ENCODE measurements around the gene ABR.
A peak's percentile ranks its signal among the peaks of the same experiment; 100 is the strongest.
"Not testable (repeated sequence)": the region's sequence is repeated elsewhere in the genome, so short reads cannot be mapped to it uniquely, and the experiment has no call there.

The ABR gene

GRCh38 chr17:1090465-1091189 is 89.2 kb downstream of the ABR start:
- DNase-seq: no peak

GRCh38 chr17:1089915-1090314 is 89.9 kb downstream of the ABR start:
- DNase-seq: no peak

- peak; percentile 48 for DNase-seq
Measured at GRCh38 chr17:1087381-1088241, 92.2 kb downstream of the ABR start.

GRCh38 chr17:1083451-1084187 is 96.2 kb downstream of the ABR start:
- DNase-seq: no peak

- DNase-seq: no peak
Measured at GRCh38 chr17:1082579-1082978, 97.2 kb downstream of the ABR start.

- DNase-seq: no peak
Measured at GRCh38 chr17:1078831-1079561, 100.8 kb downstream of the ABR start.

GRCh38 chr17:1077986-1078711 is 101.6 kb downstream of the ABR start:
- no peak for DNase-seq

- DNase-seq: no peak
Measured at GRCh38 chr17:1077581-1077985, 102.2 kb downstream of the ABR start.

- DNase-seq: no peak
Measured at GRCh38 chr17:1076982-1077302, 102.8 kb downstream of the ABR start.

- DNase-seq: no peak
Measured at GRCh38 chr17:1076299-1076981, 103.3 kb downstream of the ABR start.

GRCh38 chr17:1074886-1075605 is 104.7 kb downstream of the ABR start:
- no peak for DNase-seq

GRCh38 chr17:1073963-1074625 is 105.7 kb downstream of the ABR start:
- not testable (repeated sequence) for DNase-seq

GRCh38 chr17:1073241-1073962 is 106.4 kb downstream of the ABR start:
- no peak for DNase-seq

- no peak for DNase-seq
Measured at GRCh38 chr17:1072551-1072961, 107.2 kb downstream of the ABR start.

- DNase-seq: no peak
Measured at GRCh38 chr17:1071103-1071825, 108.5 kb downstream of the ABR start.

GRCh38 chr17:1070411-1070810 is 109.4 kb downstream of the ABR start:
- DNase-seq: no peak

GRCh38 chr17:1069847-1070246 is 109.9 kb downstream of the ABR start:
- DNase-seq: no peak

- DNase-seq: no peak
Measured at GRCh38 chr17:1068356-1068755, 111.4 kb downstream of the ABR start.

Data from hematopoietic multipotent progenitor cell treated with erythropoietin and hydrocortisone succinate and interleukin-3 and kit ligand, for 6 days (in vitro differentiated cells).